Astrocyte (in vitro differentiated cells and primary cell): Measurements from ENCODE around the gene ADGRF5. TPM values are rescaled to one million over a fixed set of nuclear protein-coding genes. Genes with fewer than 3 reads are reported as not detected.

Source experiments
- DNase-seq: peaks from one replicate; pipeline ENCODE4 v3.0.0-alpha.2; 2010; ENCODE audit warnings: low read depth
- FAIRE-seq: peaks from 2 replicates; lab custom pipeline; 2011; peaks lifted over from hg19 to GRCh38; lab: Jason Lieb, UNC
- H2AFZ ChIP-seq: 2 replicates; pipeline ENCODE4 v1.6.0; 2012; ENCODE audit warnings: low read depth, low read length, inconsistent platforms
- H3K27ac ChIP-seq: 2 replicates; pipeline ENCODE4 v1.5.1; 2011; ENCODE audit warnings: low read depth, low read length, inconsistent platforms
- H3K27me3 ChIP-seq: 2 replicates; pipeline ENCODE4 v1.6.0; 2011; ENCODE audit warnings: low read length, inconsistent platforms; ENCODE audit not compliant: insufficient read depth
- H3K36me3 ChIP-seq: 2 replicates; pipeline ENCODE4 v1.5.1; 2011; ENCODE audit warnings: low read length, inconsistent platforms; ENCODE audit not compliant: insufficient read depth
- H3K4me1 ChIP-seq: 2 replicates; pipeline ENCODE4 v1.5.1; 2011; ENCODE audit warnings: low read length, inconsistent platforms; ENCODE audit not compliant: insufficient read depth
- H3K4me2 ChIP-seq: 2 replicates; pipeline ENCODE4 v1.6.0; 2012; ENCODE audit warnings: low read length, inconsistent platforms
- H3K4me3 ChIP-seq: 2 replicates; pipeline ENCODE4 v1.5.1; 2011; ENCODE audit warnings: low read depth, mild to moderate bottlenecking, low read length, inconsistent platforms; ENCODE audit not compliant: insufficient read depth
- H3K79me2 ChIP-seq: 2 replicates; pipeline ENCODE4 v1.6.0; 2012; ENCODE audit warnings: mild to moderate bottlenecking, low read length, inconsistent platforms; ENCODE audit not compliant: insufficient read depth
- H3K9ac ChIP-seq: 2 replicates; pipeline ENCODE4 v1.6.0; 2012; ENCODE audit warnings: mild to moderate bottlenecking, low read length, inconsistent platforms
- H3K9me3 ChIP-seq: 2 replicates; pipeline ENCODE4 v1.5.1; 2012; ENCODE audit warnings: low read depth, mild to moderate bottlenecking, low read length, inconsistent platforms; ENCODE audit not compliant: insufficient read depth
- H4K20me1 ChIP-seq: 2 replicates; pipeline ENCODE4 v1.6.0; 2012; ENCODE audit warnings: low read length, inconsistent platforms; ENCODE audit not compliant: insufficient read depth
- H3K27ac Mint-ChIP-seq: one replicate; pipeline ENCODE4 v1.8.0; 2021; ENCODE audit warnings: mild to moderate bottlenecking, mixed read lengths; ENCODE audit not compliant: unreplicated experiment
- H3K27me3 Mint-ChIP-seq: one replicate; pipeline ENCODE4 v1.8.0; 2021; ENCODE audit warnings: low read depth, mixed read lengths; ENCODE audit not compliant: unreplicated experiment
- H3K36me3 Mint-ChIP-seq: one replicate; pipeline ENCODE4 v1.8.0; 2021; ENCODE audit warnings: low read depth, mixed read lengths; ENCODE audit not compliant: unreplicated experiment
- H3K4me1 Mint-ChIP-seq: one replicate; pipeline ENCODE4 v1.8.0; 2021; ENCODE audit warnings: low read depth, mixed read lengths; ENCODE audit not compliant: unreplicated experiment
- H3K4me3 Mint-ChIP-seq: one replicate; pipeline ENCODE4 v1.8.0; 2021; ENCODE audit warnings: mild to moderate bottlenecking, moderate library complexity, mixed read lengths; ENCODE audit not compliant: unreplicated experiment
- H3K9me3 Mint-ChIP-seq: one replicate; pipeline ENCODE4 v1.8.0; 2021; ENCODE audit warnings: mild to moderate bottlenecking, mixed read lengths; ENCODE audit not compliant: unreplicated experiment
- EZH2 ChIP-seq: IDR thresholded peaks from 2 replicates; pipeline ENCODE4 v1.6.1; 2012; ENCODE audit warnings: mild to moderate bottlenecking, low read length, inconsistent platforms; ENCODE audit not compliant: insufficient read depth
- total RNA-seq: library from RNA; stranded (reverse); gene quantifications from 2 replicates; pipeline ENCODE4 v1.2.1, GENCODE V29; 2021
- TF ChIP-seq, protein P1 (sequence below): IDR thresholded peaks from 2 replicates; pipeline ENCODE4 v1.5.1; 2011; ENCODE audit warnings: low read depth, mild to moderate bottlenecking, inconsistent platforms, low read length, moderate library complexity; ENCODE audit not compliant: insufficient read depth

Gene ADGRF5
- total RNA-seq, 1 donor from 2014 or later: 0.54 TPM

DNA sequence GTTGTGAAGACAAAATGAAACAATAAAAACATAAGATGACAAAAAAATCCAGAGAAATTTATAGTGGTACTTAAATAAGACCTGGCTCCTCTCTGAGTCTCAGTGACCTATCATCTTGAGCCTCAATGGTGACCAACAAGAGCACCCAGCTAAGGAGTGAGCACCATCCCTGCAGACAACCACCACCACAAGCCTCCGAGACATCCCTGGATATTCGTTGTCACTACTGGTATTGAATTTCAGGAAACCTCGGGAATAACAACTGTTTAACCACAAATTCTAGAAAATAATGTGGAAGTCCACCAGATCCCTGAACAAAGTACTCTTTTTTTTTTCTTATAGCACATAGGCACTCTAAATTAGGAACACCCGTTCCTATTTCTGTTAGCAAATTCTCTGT is 32.2 kb upstream of the ADGRF5 start:
- Histone ChIP-seq H3K27me3 (peaks cover 2% of the 10 kb centered on the region), H2AFZ (no peak overlapping the region), H3K9ac (no peak overlapping the region), H3K4me2 (no peak overlapping the region), H3K79me2 (no peaks in the 10 kb centered on the region), H3K4me3 (no peak overlapping the region), H3K36me3 (no peaks in the 10 kb centered on the region), H4K20me1 (no peaks in the 10 kb centered on the region), H3K9me3 (no peaks in the 10 kb centered on the region), H3K4me1 (no peaks in the 10 kb centered on the region), H3K27ac (no peak overlapping the region)
- Mint-ChIP-seq H3K4me3 (no peak overlapping the region), H3K4me1 (peaks cover 31% of the 10 kb centered on the region), H3K27ac (no peak overlapping the region), H3K36me3 (no peaks in the 10 kb centered on the region), H3K9me3 (no peaks in the 10 kb centered on the region), H3K27me3 (peaks cover 8% of the 10 kb centered on the region)
- FAIRE-seq (no peak), DNase-seq (no peak)
- no peak for TF ChIP-seq EZH2
- TF ChIP-seq, protein P1, sequence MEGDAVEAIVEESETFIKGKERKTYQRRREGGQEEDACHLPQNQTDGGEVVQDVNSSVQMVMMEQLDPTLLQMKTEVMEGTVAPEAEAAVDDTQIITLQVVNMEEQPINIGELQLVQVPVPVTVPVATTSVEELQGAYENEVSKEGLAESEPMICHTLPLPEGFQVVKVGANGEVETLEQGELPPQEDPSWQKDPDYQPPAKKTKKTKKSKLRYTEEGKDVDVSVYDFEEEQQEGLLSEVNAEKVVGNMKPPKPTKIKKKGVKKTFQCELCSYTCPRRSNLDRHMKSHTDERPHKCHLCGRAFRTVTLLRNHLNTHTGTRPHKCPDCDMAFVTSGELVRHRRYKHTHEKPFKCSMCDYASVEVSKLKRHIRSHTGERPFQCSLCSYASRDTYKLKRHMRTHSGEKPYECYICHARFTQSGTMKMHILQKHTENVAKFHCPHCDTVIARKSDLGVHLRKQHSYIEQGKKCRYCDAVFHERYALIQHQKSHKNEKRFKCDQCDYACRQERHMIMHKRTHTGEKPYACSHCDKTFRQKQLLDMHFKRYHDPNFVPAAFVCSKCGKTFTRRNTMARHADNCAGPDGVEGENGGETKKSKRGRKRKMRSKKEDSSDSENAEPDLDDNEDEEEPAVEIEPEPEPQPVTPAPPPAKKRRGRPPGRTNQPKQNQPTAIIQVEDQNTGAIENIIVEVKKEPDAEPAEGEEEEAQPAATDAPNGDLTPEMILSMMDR: no peak

DNA sequence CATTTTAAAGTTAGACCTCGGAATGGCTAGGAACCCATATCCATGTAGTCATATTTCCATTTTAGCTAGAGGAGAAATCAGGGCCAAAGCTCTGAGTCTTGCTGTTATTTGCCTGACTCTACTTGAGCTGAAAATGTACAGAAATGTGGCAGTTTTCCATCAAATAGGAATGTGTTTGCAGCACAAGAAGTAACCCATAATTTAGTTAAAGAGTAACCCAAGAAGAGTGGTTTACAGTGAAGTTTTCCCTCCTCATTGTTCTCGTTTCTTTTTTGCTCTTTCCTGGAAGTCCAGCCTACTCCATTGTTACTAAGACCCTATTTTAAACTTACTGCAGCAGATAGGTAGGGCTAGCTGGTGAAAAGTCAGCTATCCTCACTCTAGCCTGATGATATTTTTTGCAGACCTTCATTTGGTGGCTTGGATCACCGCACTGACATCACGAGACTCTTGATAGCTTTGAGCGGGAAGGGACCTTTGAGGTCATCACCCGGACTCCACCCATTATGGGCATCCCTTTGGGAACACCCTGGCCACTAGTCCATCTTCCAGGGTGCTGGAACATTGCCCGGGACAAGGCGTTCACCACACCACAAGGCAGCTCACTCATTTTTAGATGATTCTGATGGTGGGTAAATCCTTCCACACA is 28.0 kb upstream of the ADGRF5 start:
- no peak overlapping the region for H3K4me2 ChIP-seq
- peaks cover 3% of the 10 kb centered on the region for H3K9me3 Mint-ChIP-seq
- no peak for FAIRE-seq

More for the DNA sequence above, 28.0 kb upstream of the ADGRF5 start:
- no peak overlapping the region for H3K27ac ChIP-seq
- H3K9me3 ChIP-seq: no peaks in the 10 kb centered on the region
- H3K27me3 Mint-ChIP-seq: peaks cover 8% of the 10 kb centered on the region
- H3K4me1 Mint-ChIP-seq: peaks cover 22% of the 10 kb centered on the region
- TF ChIP-seq EZH2: no peak
- TF ChIP-seq, protein P1: no peak
- H3K4me3 Mint-ChIP-seq: no peak overlapping the region
- no peak overlapping the region for H2AFZ ChIP-seq
- no peaks in the 10 kb centered on the region for H3K36me3 ChIP-seq
- H4K20me1 ChIP-seq: no peaks in the 10 kb centered on the region
- no peaks in the 10 kb centered on the region for H3K4me1 ChIP-seq
- H3K79me2 ChIP-seq: no peaks in the 10 kb centered on the region
- peaks cover 2% of the 10 kb centered on the region for H3K36me3 Mint-ChIP-seq
- no peak overlapping the region for H3K27ac Mint-ChIP-seq
- DNase-seq: no peak
- no peak overlapping the region for H3K4me3 ChIP-seq
- peaks cover 2% of the 10 kb centered on the region for H3K27me3 ChIP-seq
- H3K9ac ChIP-seq: no peak overlapping the region
